Stimulated activated CD4-positive, alpha-beta T cell treated with anti-CD3 and anti-CD28 coated beads, Interleukin-2, amount 100 ng/mL, for 4 hours (primary cell): ENCODE data around the gene CPED1.
"Not testable (repeated sequence)": the region's sequence is repeated elsewhere in the genome, so short reads cannot be mapped to it uniquely, and the experiment has no call there.

ENCODE experiments used
- DNase-seq: peaks from one replicate; pipeline ENCODE4 v3.0.0-alpha.2; 2020; ENCODE audit warnings: low read depth

Gene CPED1

GRCh38 chr7:121071662-121072061, 83.2 kb downstream of the CPED1 start:
- no peak for DNase-seq

- DNase-seq: no peak
Observed at GRCh38 chr7:121072826-121073225, 84.3 kb downstream of the CPED1 start.

GRCh38 chr7:121073463-121074099, 85.1 kb downstream of the CPED1 start:
- DNase-seq: no peak

DNA sequence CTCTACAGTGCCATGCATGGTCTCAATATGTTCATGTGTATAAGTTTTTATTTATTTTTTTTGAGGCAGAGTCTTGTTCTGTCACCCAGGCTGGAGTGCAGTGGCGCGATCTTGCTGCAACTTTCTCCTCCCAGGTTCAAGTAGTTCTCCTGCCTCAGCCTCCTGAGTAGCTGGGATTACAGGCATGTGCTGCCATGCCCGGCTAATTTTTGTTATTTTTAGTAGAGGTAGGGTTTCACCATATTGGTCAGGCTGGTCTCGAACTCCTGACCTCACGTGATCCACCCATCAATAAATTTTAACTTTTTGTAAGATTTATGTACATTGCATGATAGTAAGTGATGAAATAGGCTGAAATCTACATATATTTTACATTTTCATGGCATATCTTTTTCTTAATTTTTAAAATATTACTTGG, 86.9 kb downstream of the CPED1 start:
- DNase-seq: not testable (repeated sequence)

DNA sequence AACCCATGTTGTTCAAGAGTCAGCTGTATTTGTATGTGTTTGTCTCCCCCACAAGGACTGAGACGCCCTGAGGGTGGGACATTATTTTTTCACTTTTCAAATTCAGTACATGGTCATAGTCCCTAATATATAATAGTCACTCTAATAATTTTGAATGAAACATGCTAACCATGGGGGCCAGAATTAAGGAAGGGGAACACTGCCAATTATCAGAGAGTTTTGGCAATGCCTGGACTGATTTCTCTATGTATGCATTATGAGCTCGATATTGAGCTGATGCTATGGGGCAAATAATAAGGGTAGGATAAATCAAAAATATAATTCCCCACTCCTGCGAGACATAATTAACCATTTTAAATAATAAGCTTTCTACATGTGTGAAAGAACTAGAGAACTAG, 87.4 kb downstream of the CPED1 start:
- no peak for DNase-seq

DNA sequence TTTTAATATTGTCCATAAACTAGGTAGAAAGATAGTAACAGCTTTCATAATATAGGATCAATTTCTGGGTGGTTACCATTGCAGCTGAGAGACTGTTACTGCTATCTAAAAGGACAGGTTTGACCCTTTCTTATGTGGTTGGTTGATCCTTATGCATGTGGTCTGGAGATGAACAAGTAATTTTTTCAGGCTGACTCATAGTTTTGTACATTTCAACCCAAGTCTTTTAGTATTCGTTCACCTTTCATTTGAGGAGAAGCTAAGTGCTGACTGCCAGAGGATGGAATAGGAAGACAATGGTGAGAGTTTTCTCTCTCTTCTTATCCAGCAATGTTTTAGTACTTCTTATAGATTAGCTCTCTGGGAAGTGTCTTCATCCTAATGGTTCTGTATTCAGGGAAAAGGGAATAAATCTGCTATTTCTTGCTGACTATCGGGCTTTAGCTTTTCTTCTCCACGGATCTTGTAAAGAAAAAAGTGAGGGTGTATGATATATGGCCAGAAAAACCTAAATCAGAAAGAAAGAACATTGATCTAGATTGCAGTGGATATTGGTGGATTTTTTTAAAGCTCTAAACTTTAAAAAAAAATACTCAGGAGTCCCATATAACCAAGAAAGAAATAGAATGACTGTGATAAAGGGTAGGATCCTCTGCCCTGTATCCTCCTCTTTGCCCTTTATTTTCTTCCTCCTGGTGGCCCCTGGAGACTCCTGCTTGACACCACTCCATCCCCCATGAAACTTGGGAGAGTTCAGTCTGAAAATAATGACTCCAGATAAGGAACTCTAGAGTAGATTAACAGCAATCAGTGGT, 88.0 kb downstream of the CPED1 start:
- DNase-seq: no peak

DNA sequence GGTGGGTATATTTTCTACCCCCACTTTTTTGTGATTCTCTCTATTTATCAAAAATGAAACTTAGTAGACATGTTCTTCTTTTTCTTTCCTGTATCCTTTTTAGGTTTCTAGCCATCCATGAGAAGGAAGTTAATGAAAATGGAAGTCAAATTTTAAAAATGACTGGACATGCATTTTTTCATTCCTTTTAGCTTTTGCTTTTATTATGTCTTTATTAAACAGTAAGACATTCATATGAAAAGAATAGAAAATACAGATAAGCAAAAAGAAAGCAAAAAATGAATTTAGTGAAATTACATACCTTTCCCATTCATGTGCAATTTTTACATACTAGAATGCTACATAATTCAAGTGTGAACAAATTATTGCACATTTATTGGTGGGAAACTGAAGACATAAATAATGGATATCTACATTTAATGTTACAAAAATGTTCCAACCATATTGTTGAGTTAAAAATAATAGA, 88.7 kb downstream of the CPED1 start:
- no peak for DNase-seq

DNA sequence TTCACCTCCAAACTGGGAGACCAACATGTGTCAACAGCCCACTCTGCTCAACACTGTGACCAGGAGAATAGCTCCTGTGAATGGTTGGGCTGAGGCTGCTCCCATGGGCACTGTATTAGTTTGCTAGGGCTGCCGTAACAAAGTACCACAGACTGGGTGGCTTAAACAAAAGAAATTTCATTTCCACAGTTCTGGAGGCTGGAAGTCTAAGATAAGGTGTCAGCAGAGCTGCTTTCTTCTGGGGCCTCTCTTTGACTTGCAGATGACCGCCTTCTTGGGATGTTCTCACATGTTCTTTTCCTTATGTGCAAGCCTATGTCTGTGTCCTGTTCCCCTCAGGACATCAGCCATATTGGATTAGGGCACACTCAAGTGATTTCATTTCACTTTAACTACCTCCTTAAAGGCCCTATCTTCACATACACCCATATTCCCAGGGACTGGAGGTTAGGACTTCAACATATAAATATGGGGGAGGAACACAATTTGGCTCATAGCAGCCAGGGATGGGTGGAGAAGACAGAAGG, 90.3 kb downstream of the CPED1 start:
- DNase-seq: no peak

- DNase-seq: no peak
Observed at GRCh38 chr7:121079425-121080169, 91.1 kb downstream of the CPED1 start.

- DNase-seq: no peak
Observed at GRCh38 chr7:121080257-121080912, 91.9 kb downstream of the CPED1 start.

- no peak for DNase-seq
Observed at GRCh38 chr7:121080913-121081326, 92.4 kb downstream of the CPED1 start.

DNA sequence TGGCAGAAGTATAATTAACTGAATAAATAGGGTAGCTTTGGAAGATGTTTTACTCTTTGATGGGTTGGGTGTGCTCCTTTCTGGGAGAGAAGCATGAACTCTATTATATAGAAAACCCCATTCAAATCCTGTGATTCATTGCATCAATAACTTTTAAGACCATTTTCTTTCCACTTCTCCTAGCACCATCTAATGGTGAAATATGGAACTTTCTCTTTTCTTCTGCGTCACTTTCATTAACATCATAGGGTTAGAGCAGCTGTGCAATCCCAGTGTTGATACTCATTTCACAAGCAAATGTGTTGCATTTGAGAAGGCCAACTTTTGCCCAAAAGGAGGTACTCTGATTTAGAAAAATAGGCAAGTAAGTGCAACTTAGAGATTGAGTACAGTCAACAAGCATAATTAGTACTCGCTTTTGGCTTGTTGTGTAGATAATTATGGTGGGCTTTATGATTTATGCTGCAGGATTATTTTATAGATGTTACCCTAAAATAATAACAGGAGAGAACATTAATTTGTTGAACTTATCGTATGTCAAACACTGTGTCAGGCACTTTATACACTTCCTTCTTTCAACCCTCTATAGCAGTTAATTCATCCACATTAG, 92.9 kb downstream of the CPED1 start:
- DNase-seq: no peak

- no peak for DNase-seq
Observed at GRCh38 chr7:121082400-121083101, 94.0 kb downstream of the CPED1 start.

DNA sequence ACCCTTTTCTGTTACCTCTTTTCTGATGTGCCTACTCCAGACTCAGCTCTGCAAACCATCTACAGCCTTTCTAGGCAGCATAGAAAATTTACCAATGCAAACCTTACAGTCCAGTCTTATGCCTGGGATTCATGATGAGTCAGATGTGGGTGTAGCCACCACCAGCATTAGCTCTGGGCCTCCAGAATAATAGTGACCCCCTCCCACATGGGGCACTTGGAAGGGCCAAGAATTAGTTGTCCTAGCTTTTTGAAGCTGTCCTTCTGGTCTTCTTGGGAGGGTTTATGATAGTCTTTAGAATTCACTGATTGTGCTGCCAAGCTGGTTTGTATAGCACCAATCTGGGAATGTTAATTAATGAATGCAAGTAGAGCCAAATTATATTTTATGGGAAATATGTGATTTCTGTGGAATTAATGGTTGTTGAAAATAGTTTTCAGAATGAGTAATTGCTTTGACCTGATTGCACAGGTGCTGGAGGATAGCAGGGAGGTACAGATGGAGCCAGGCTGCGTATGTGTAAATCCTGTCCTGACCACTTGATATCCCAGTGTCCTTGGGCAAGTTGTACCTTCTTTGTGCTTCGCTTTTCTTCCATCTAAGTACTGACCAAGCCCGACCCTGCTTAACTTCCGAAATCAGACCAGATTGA, 94.8 kb downstream of the CPED1 start:
- no peak for DNase-seq

- no peak for DNase-seq
Observed at GRCh38 chr7:121083790-121084251, 95.3 kb downstream of the CPED1 start.

DNA sequence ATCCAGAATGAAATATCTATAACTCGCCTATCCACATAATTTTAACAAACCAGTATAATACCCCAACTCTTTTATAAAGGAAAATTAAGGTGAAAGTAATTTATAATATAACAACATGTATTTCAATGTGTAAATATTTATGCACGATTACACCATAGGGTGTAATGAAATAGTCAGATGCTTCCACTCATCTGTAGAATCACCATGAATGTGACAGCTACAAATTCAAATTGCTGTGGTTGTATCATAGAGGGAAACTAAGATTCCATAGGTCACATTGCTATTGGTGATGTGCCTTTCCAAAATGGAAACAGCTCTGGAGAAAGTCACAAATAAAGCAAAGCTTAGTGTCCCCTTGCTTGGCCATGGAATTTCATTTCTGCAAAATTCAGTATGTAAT, 95.7 kb downstream of the CPED1 start:
- DNase-seq: no peak

DNA sequence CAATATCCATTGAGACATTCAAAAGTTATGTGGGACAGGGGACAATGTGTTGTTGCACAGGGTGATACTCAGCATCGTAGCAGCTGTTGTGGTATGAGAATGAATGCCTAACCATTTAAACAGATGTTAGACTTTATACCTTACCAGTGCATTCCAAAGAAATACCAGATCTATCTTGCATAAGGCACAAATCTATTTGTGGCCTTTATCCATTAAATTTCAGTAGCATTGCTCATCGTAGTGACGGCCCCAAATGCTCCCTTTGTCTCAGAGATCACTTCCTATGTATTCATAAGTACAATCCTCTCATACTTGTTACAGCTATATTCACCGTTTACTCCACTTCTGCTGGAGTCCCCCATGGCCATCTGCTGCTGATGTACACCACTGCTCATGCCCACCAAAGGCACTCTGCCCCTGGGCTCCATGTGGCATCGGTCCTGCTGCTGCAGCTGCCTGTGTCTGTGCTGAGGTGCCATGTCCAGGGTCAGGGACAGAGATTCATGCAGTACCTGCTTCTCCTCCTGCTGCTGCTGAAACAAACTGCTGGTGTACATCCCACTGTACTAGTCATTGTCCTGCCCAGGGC, 96.3 kb downstream of the CPED1 start:
- DNase-seq: no peak

DNA sequence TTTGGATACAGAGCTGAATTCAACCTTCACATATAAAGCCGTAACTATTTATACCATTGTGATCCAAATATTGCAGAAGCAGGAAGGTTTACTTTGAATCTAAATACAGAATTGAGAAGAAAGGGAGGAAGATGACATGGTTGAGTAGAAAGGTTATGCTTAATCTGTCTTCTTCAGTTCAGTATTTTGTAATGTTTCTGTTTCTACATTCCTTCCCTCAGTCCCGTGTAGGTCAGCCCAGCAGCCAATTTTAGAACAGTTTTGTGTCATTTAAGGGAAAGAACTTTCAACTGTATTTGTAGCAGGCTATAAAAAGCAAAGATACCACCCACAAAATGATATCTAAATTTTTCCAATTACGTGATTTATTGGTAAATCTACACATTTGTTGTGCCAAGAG, 97.4 kb downstream of the CPED1 start:
- DNase-seq: no peak

- DNase-seq: no peak
Observed at GRCh38 chr7:121088870-121089269, 100.4 kb downstream of the CPED1 start.

DNA sequence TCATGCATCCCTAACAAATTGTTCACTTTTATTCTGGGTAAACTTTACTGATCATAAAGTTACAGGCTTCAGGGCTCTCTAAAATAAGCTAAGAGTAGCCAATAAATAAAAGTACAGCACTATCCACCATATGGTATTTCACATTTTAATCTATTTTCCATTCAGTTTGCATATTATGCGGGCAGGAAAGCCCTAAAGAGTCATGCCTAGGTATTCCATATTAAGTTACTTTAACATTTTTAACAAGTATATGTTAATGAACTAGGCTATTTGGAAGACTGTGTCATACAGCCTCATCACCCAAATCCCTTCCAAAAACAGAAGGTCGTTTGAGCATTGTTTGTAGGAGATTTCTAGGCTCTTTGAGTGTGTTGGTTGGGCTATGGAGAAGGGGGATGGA, 106.3 kb downstream of the CPED1 start:
- DNase-seq: no peak
